ENCODE data around the gene HORMAD2.
A peak's percentile ranks its signal among the peaks of the same experiment; 100 is the strongest.

The HORMAD2 gene

GRCh38 chr22:30186041-30186440 lies 105.8 kb downstream of the HORMAD2 start:
- Histone ChIP-seq H3K9ac (ENCODE audit: low read depth, low read length) (no peak overlapping the region), H3K9me3 (replicated peaks; ENCODE audit: low read length) (no peaks in the 10 kb centered on the region), H3K36me3 (ENCODE audit: insufficient read depth, low read length) (no peaks in the 10 kb centered on the region), H3K4me3 (ENCODE audit: low read length) (no peak overlapping the region), H3K4me2 (ENCODE audit: low read length) (no peak overlapping the region), H3K4me1 (ENCODE audit: control insufficient read depth, insufficient read depth, low read length) (peaks cover 31% of the 10 kb centered on the region), H3K27me3 (ENCODE audit: control insufficient read depth, insufficient read depth, low read length) (no peaks in the 10 kb centered on the region)

GRCh38 chr22:30186510-30186909 lies 106.2 kb downstream of the HORMAD2 start:
- Histone ChIP-seq H3K9ac (ENCODE audit: low read depth, low read length) (no peak overlapping the region), H3K36me3 (ENCODE audit: insufficient read depth, low read length) (no peaks in the 10 kb centered on the region), H3K4me1 (ENCODE audit: control insufficient read depth, insufficient read depth, low read length) (peaks cover 36% of the 10 kb centered on the region), H3K9me3 (replicated peaks; ENCODE audit: low read length) (no peaks in the 10 kb centered on the region), H3K27me3 (ENCODE audit: control insufficient read depth, insufficient read depth, low read length) (no peaks in the 10 kb centered on the region), H3K4me2 (ENCODE audit: low read length) (no peak overlapping the region), H3K4me3 (ENCODE audit: low read length) (no peak overlapping the region)

- H3K27me3 ChIP-seq (ENCODE audit: control insufficient read depth, insufficient read depth, low read length), result no peaks in the 10 kb centered on the region
- H3K4me1 ChIP-seq (ENCODE audit: control insufficient read depth, insufficient read depth, low read length), result peaks cover 41% of the 10 kb centered on the region
- H3K4me2 ChIP-seq (ENCODE audit: low read length), result no peak overlapping the region
- no peaks in the 10 kb centered on the region for H3K9me3 ChIP-seq (replicated peaks; ENCODE audit: low read length)
- H3K4me3 ChIP-seq (ENCODE audit: low read length), result no peak overlapping the region
- no peaks in the 10 kb centered on the region for H3K36me3 ChIP-seq (ENCODE audit: insufficient read depth, low read length)
- no peak overlapping the region for H3K9ac ChIP-seq (ENCODE audit: low read depth, low read length)
Measured at GRCh38 chr22:30187094-30187493, 106.8 kb downstream of the HORMAD2 start.

- Histone ChIP-seq H3K27me3 (ENCODE audit: control insufficient read depth, insufficient read depth, low read length) (no peaks in the 10 kb centered on the region), H3K4me1 (ENCODE audit: control insufficient read depth, insufficient read depth, low read length) (peaks cover 47% of the 10 kb centered on the region), H3K9ac (ENCODE audit: low read depth, low read length) (no peak overlapping the region), H3K36me3 (ENCODE audit: insufficient read depth, low read length) (no peaks in the 10 kb centered on the region), H3K4me2 (ENCODE audit: low read length) (no peak overlapping the region), H3K4me3 (ENCODE audit: low read length) (no peak overlapping the region), H3K9me3 (replicated peaks; ENCODE audit: low read length) (no peaks in the 10 kb centered on the region)
Measured at GRCh38 chr22:30187529-30188407, 107.5 kb downstream of the HORMAD2 start.

- H3K4me2 ChIP-seq (ENCODE audit: low read length), result no peak overlapping the region
- H3K4me3 ChIP-seq (ENCODE audit: low read length), result no peak overlapping the region
- H3K27me3 ChIP-seq (ENCODE audit: control insufficient read depth, insufficient read depth, low read length), result no peaks in the 10 kb centered on the region
- H3K9me3 ChIP-seq (replicated peaks; ENCODE audit: low read length), result no peaks in the 10 kb centered on the region
- no peaks in the 10 kb centered on the region for H3K36me3 ChIP-seq (ENCODE audit: insufficient read depth, low read length)
- H3K4me1 ChIP-seq (ENCODE audit: control insufficient read depth, insufficient read depth, low read length), result peaks cover 41% of the 10 kb centered on the region
- H3K9ac ChIP-seq (ENCODE audit: low read depth, low read length), result no peak overlapping the region
Measured at GRCh38 chr22:30188911-30189310, 108.6 kb downstream of the HORMAD2 start.

- Histone ChIP-seq H3K4me2 (ENCODE audit: low read length) (no peak overlapping the region), H3K27me3 (ENCODE audit: control insufficient read depth, insufficient read depth, low read length) (no peaks in the 10 kb centered on the region), H3K9ac (ENCODE audit: low read depth, low read length) (no peak overlapping the region), H3K9me3 (replicated peaks; ENCODE audit: low read length) (no peaks in the 10 kb centered on the region), H3K36me3 (ENCODE audit: insufficient read depth, low read length) (no peaks in the 10 kb centered on the region), H3K4me3 (ENCODE audit: low read length) (no peak overlapping the region), H3K4me1 (ENCODE audit: control insufficient read depth, insufficient read depth, low read length) (peaks cover 53% of the 10 kb centered on the region)
Measured at GRCh38 chr22:30190574-30190973, 110.3 kb downstream of the HORMAD2 start.

GRCh38 chr22:30191040-30191701 lies 110.9 kb downstream of the HORMAD2 start:
- H3K4me3 ChIP-seq (ENCODE audit: low read length), result no peak overlapping the region
- peak overlapping the region; percentile 37 for H3K9ac ChIP-seq (ENCODE audit: low read depth, low read length)
- H3K4me1 ChIP-seq (ENCODE audit: control insufficient read depth, insufficient read depth, low read length), result peaks cover 55% of the 10 kb centered on the region
- H3K4me2 ChIP-seq (ENCODE audit: low read length), result no peak overlapping the region
- H3K9me3 ChIP-seq (replicated peaks; ENCODE audit: low read length), result no peaks in the 10 kb centered on the region
- H3K27me3 ChIP-seq (ENCODE audit: control insufficient read depth, insufficient read depth, low read length), result no peaks in the 10 kb centered on the region
- no peaks in the 10 kb centered on the region for H3K36me3 ChIP-seq (ENCODE audit: insufficient read depth, low read length)

GRCh38 chr22:30192427-30192826 lies 112.2 kb downstream of the HORMAD2 start:
- Histone ChIP-seq H3K4me3 (ENCODE audit: low read length) (no peak overlapping the region), H3K9ac (ENCODE audit: low read depth, low read length) (no peak overlapping the region), H3K4me1 (ENCODE audit: control insufficient read depth, insufficient read depth, low read length) (peaks cover 64% of the 10 kb centered on the region), H3K4me2 (ENCODE audit: low read length) (no peak overlapping the region), H3K36me3 (ENCODE audit: insufficient read depth, low read length) (no peaks in the 10 kb centered on the region), H3K9me3 (replicated peaks; ENCODE audit: low read length) (no peaks in the 10 kb centered on the region), H3K27me3 (ENCODE audit: control insufficient read depth, insufficient read depth, low read length) (no peaks in the 10 kb centered on the region)

GRCh38 chr22:30193031-30193775 lies 112.9 kb downstream of the HORMAD2 start:
- no peaks in the 10 kb centered on the region for H3K36me3 ChIP-seq (ENCODE audit: insufficient read depth, low read length)
- no peaks in the 10 kb centered on the region for H3K27me3 ChIP-seq (ENCODE audit: control insufficient read depth, insufficient read depth, low read length)
- H3K9me3 ChIP-seq (replicated peaks; ENCODE audit: low read length), result no peaks in the 10 kb centered on the region
- no peak overlapping the region for H3K4me2 ChIP-seq (ENCODE audit: low read length)
- peaks cover 65% of the 10 kb centered on the region for H3K4me1 ChIP-seq (ENCODE audit: control insufficient read depth, insufficient read depth, low read length)
- H3K9ac ChIP-seq (ENCODE audit: low read depth, low read length), result no peak overlapping the region
- no peak overlapping the region for H3K4me3 ChIP-seq (ENCODE audit: low read length)

GRCh38 chr22:30195245-30196140 lies 115.2 kb downstream of the HORMAD2 start:
- H3K27me3 ChIP-seq (ENCODE audit: control insufficient read depth, insufficient read depth, low read length), result no peaks in the 10 kb centered on the region
- H3K9me3 ChIP-seq (replicated peaks; ENCODE audit: low read length), result no peaks in the 10 kb centered on the region
- H3K4me3 ChIP-seq (ENCODE audit: low read length), result peak overlapping the region; percentile 35
- peak overlapping the region; percentile 52 for H3K4me2 ChIP-seq (ENCODE audit: low read length)
- H3K9ac ChIP-seq (ENCODE audit: low read depth, low read length), result peak overlapping the region; percentile 88
- peaks cover 61% of the 10 kb centered on the region for H3K4me1 ChIP-seq (ENCODE audit: control insufficient read depth, insufficient read depth, low read length)
- no peaks in the 10 kb centered on the region for H3K36me3 ChIP-seq (ENCODE audit: insufficient read depth, low read length)

Data from skeletal muscle satellite cell (primary cell).